SH-SY5Y (cell line): ENCODE results near the gene WFDC1.

Experiments used
- GATA2 ChIP-seq: IDR thresholded peaks from 2 replicates; pipeline ENCODE4 v1.6.1; 2011; ENCODE audit warnings: mild to moderate bottlenecking, low read depth, low read length
- GATA3 ChIP-seq: IDR thresholded peaks from 2 replicates; pipeline ENCODE4 v1.6.1; 2011; ENCODE audit warnings: low read depth, mild to moderate bottlenecking, low read length, moderate library complexity

The WFDC1 gene

GRCh38 chr16:84341528-84342295, 47.0 kb downstream of the WFDC1 start:
- no peak for TF ChIP-seq GATA3
- no peak for TF ChIP-seq GATA2

GRCh38 chr16:84344781-84345180, 50.1 kb downstream of the WFDC1 start:
- TF ChIP-seq GATA3 (no peak), GATA2 (no peak)

- TF ChIP-seq GATA2 (no peak), GATA3 (no peak)
Observed at GRCh38 chr16:84347161-84347560, 52.5 kb downstream of the WFDC1 start.

GRCh38 chr16:84348386-84348888, 53.8 kb downstream of the WFDC1 start:
- no peak for TF ChIP-seq GATA2
- no peak for TF ChIP-seq GATA3

- no peak for TF ChIP-seq GATA3
- no peak for TF ChIP-seq GATA2
Observed at GRCh38 chr16:84349862-84350684, 55.4 kb downstream of the WFDC1 start.

GRCh38 chr16:84350685-84351400, 56.2 kb downstream of the WFDC1 start:
- TF ChIP-seq GATA3 (no peak), GATA2 (no peak)

GRCh38 chr16:84351630-84352029, 57.0 kb downstream of the WFDC1 start:
- no peak for TF ChIP-seq GATA2
- no peak for TF ChIP-seq GATA3

GRCh38 chr16:84354306-84354705, 59.6 kb downstream of the WFDC1 start:
- no peak for TF ChIP-seq GATA3
- no peak for TF ChIP-seq GATA2

GRCh38 chr16:84355149-84355548, 60.5 kb downstream of the WFDC1 start:
- no peak for TF ChIP-seq GATA2
- no peak for TF ChIP-seq GATA3

- no peak for TF ChIP-seq GATA2
- TF ChIP-seq GATA3 = no peak
Observed at GRCh38 chr16:84356176-84356575, 61.5 kb downstream of the WFDC1 start.

GRCh38 chr16:84356591-84357116, 62.0 kb downstream of the WFDC1 start:
- no peak for TF ChIP-seq GATA2
- TF ChIP-seq GATA3 = no peak

GRCh38 chr16:84357191-84357651, 62.5 kb downstream of the WFDC1 start:
- TF ChIP-seq GATA3 = no peak
- TF ChIP-seq GATA2 = no peak

- TF ChIP-seq GATA3 (no peak), GATA2 (no peak)
Observed at GRCh38 chr16:84358601-84359295, 64.1 kb downstream of the WFDC1 start.

GRCh38 chr16:84359326-84359725, 64.6 kb downstream of the WFDC1 start:
- TF ChIP-seq GATA2 (no peak), GATA3 (no peak)
